Measurements from ENCODE around the gene CEP78.

Gene CEP78

DNA sequence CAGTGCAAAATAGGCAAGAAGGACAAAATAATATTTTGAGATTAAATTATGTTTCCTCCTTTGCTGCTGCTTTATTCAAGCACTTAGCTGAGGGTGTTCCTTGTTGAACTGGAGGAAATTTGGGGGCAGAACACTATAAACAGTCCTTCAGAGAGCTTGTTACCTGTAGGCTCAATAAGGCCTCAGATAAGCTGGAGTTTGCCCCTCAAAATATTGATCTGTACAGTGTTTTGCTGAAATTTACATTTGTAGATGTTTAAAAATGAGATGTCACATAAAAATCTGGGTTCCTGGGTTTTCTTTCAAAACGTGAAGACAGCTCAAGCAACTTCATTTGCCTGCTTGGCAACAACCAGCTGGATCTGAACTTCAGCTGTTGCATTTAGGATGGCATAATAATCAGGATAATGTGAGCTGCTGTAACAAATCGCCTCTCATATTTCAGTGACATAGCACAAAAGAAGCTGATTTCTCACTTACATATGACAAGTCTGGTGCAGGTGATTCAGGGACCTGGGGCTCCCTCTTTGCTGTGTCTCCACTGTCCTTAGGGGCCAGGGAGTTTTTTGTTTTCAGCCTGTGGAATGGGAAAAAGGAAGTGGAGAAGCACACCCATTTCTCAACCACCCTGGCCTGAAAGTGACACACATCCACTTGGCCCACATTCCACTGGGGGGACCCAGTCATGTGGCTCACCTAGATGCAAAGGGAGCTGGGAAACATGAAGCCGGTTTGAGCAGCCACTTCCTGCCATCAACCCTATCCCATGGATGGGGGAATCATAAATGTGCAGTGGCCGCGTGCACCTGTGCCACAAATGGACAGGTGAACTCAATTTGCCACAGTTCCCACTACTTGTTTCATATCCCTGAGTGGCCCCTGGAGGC is 58.7 kb downstream of the CEP78 start:
- H3K27me3 ChIP-seq (ENCODE audit: insufficient read depth, low read length, poor library complexity), result no peaks in the 10 kb centered on the region
- H4K5ac ChIP-seq (ENCODE audit: low read length), result no peak overlapping the region
- H3K79me1 ChIP-seq (ENCODE audit: low read length), result no peaks in the 10 kb centered on the region
- H3K4me1 ChIP-seq (ENCODE audit: control insufficient read depth, low read depth, low read length), result peaks cover 6% of the 10 kb centered on the region
- H3K56ac ChIP-seq (ENCODE audit: low read length), result no peak overlapping the region
- H3K18ac ChIP-seq (ENCODE audit: low read length), result no peak overlapping the region
- H3K4me3 ChIP-seq (ENCODE audit: low read length), result no peak overlapping the region
- no peak for DNase-seq
- no peak overlapping the region for H3K23ac ChIP-seq (ENCODE audit: low read length)
- no peak overlapping the region for H2BK5ac ChIP-seq (ENCODE audit: low read length)
- no CpG with 5 or more reads among the region's 5 CpGs for WGBS (ENCODE audit: extremely low coverage, insufficient coverage, low lambda C conversion rate)
- H3K4ac ChIP-seq (ENCODE audit: low read depth, low read length), result no peak overlapping the region
- H3K79me2 ChIP-seq (ENCODE audit: control insufficient read depth, insufficient read depth, low read length), result peaks cover 19% of the 10 kb centered on the region
- H2AK5ac ChIP-seq (ENCODE audit: low read length), result peak overlapping the region; percentile 30
- H4K8ac ChIP-seq (ENCODE audit: low read depth, low read length), result no peak overlapping the region
- no peak overlapping the region for H3K9ac ChIP-seq (ENCODE audit: low read length)
- H2BK15ac ChIP-seq (replicated peaks; ENCODE audit: low read depth), result no peak overlapping the region
- H2BK120ac ChIP-seq (ENCODE audit: low read depth, low read length), result no peak overlapping the region
- no peaks in the 10 kb centered on the region for H3K36me3 ChIP-seq (ENCODE audit: control insufficient read depth, insufficient read depth, low read length)
- H3K4me2 ChIP-seq (ENCODE audit: low read length), result no peak overlapping the region
- no peak overlapping the region for H3K27ac ChIP-seq (ENCODE audit: low read depth, low read length)

DNA sequence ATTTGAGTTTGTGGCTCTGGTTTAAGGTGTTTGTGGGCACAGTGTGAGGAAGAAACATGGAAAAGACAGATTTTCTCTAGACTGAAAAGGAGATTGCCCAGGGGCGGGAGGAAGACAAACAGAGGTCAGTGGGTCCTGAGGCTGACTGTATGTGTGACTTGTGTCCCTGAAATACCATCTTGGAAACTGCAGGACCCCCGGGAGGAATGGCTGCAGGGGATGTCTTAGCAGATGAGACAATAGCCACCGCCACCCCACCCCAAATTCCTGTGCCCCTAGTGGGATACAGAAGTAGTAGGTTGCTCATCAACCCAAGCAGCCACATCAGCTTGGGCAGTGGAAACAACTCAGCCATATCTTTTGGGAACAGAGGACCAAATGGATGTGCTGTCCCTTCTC is 59.3 kb downstream of the CEP78 start:
- peak; percentile 48 for DNase-seq
- peaks cover 25% of the 10 kb centered on the region for H3K79me2 ChIP-seq (ENCODE audit: control insufficient read depth, insufficient read depth, low read length)
- H3K79me1 ChIP-seq (ENCODE audit: low read length), result peaks cover under 1% of the 10 kb centered on the region
- H3K4me2 ChIP-seq (ENCODE audit: low read length), result no peak overlapping the region
- H3K4me1 ChIP-seq (ENCODE audit: control insufficient read depth, low read depth, low read length), result peaks cover 7% of the 10 kb centered on the region
- H3K23ac ChIP-seq (ENCODE audit: low read length), result peak overlapping the region; percentile 75
- H2AK5ac ChIP-seq (ENCODE audit: low read length), result peak overlapping the region; percentile 37
- no peak overlapping the region for H2BK120ac ChIP-seq (ENCODE audit: low read depth, low read length)
- no peak overlapping the region for H3K4ac ChIP-seq (ENCODE audit: low read depth, low read length)
- no peak overlapping the region for H4K8ac ChIP-seq (ENCODE audit: low read depth, low read length)
- no peak overlapping the region for H3K27ac ChIP-seq (ENCODE audit: low read depth, low read length)
- H2BK15ac ChIP-seq (replicated peaks; ENCODE audit: low read depth), result no peak overlapping the region
- no CpG with 5 or more reads among the region's 3 CpGs for WGBS (ENCODE audit: extremely low coverage, insufficient coverage, low lambda C conversion rate)
- no peak overlapping the region for H3K4me3 ChIP-seq (ENCODE audit: low read length)
- H3K9ac ChIP-seq (ENCODE audit: low read length), result no peak overlapping the region
- peak overlapping the region; percentile 86 for H3K56ac ChIP-seq (ENCODE audit: low read length)
- no peak overlapping the region for H4K5ac ChIP-seq (ENCODE audit: low read length)
- no peaks in the 10 kb centered on the region for H3K36me3 ChIP-seq (ENCODE audit: control insufficient read depth, insufficient read depth, low read length)
- no peak overlapping the region for H2BK5ac ChIP-seq (ENCODE audit: low read length)
- H3K27me3 ChIP-seq (ENCODE audit: insufficient read depth, low read length, poor library complexity), result no peaks in the 10 kb centered on the region
- peak overlapping the region; percentile 13 for H3K18ac ChIP-seq (ENCODE audit: low read length)

DNA sequence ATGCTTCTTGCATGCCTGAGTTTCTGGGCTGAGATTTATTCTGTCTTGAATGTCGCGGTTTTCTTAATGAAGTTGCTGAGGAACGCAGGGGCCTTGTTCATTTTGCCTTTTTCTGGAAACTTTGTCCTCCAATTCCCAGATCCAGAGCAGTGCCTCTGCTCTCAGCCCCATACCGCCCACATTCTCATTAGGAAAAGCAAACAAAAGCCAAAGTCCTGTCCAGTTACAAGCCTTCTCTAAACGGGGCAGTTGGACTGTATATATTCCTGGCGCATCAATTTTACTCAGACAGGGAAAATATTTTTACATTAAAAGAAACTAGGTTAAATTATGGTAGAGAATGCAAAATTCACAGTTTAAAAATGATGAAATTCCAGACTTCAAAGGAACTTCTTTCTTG is 59.9 kb downstream of the CEP78 start:
- Histone ChIP-seq H3K79me2 (ENCODE audit: control insufficient read depth, insufficient read depth, low read length) (peaks cover 29% of the 10 kb centered on the region), H4K5ac (ENCODE audit: low read length) (no peak overlapping the region), H3K18ac (ENCODE audit: low read length) (peak overlapping the region; percentile 97), H3K27ac (ENCODE audit: low read depth, low read length) (peak overlapping the region; percentile 90), H2BK5ac (ENCODE audit: low read length) (no peak overlapping the region), H4K8ac (ENCODE audit: low read depth, low read length) (no peak overlapping the region), H3K56ac (ENCODE audit: low read length) (peak overlapping the region; percentile 86), H2BK120ac (ENCODE audit: low read depth, low read length) (peak overlapping the region; percentile 10), H3K79me1 (ENCODE audit: low read length) (peaks cover 2% of the 10 kb centered on the region), H3K4me3 (ENCODE audit: low read length) (no peak overlapping the region), H2AK5ac (ENCODE audit: low read length) (no peak overlapping the region), H2BK15ac (replicated peaks; ENCODE audit: low read depth) (no peak overlapping the region), H3K23ac (ENCODE audit: low read length) (peak overlapping the region; percentile 24), H3K36me3 (ENCODE audit: control insufficient read depth, insufficient read depth, low read length) (no peaks in the 10 kb centered on the region), H3K9ac (ENCODE audit: low read length) (peak overlapping the region; percentile 80), H3K4me1 (ENCODE audit: control insufficient read depth, low read depth, low read length) (peaks cover 9% of the 10 kb centered on the region), H3K4me2 (ENCODE audit: low read length) (peak overlapping the region; percentile 37), H3K4ac (ENCODE audit: low read depth, low read length) (peak overlapping the region; percentile 90), H3K27me3 (ENCODE audit: insufficient read depth, low read length, poor library complexity) (no peaks in the 10 kb centered on the region)
- no peak for DNase-seq
- no CpG with 5 or more reads among the region's 6 CpGs for WGBS (ENCODE audit: extremely low coverage, insufficient coverage, low lambda C conversion rate)

DNA sequence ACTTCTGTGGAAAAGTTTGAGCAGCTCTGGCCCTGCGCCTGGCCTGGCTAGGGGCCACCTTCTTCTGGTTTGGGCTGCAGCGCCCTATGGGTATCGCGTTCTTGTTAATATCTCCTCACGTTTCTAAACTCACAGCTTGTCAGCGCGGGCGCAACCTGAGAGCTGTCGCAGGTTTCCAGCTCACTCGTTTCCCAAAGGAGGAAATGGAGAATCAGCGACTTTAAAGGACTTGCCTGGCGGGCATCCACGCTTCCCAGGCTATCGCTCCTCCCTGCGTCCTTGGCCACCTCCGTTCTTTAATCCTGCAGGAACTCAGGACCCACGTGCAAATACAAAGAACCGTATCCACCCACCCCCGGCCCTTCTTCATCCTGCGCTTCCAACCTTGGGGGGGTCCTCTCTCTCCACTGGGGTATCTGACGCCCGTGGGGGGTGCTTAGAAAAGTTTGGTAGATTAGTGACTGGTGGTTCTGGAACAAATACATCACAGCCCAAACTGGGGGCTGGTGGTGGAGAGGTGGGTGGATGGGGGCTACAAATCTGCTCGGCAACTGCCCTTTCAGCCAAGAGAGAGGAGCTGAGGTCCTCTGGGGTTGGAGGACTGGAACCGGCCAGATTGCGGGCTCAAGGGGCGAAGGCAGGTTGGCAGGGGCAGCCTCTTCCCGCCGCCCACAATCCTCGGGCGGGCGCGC is 60.5 kb downstream of the CEP78 start:
- H2BK5ac ChIP-seq (ENCODE audit: low read length), result peak overlapping the region; percentile 42
- WGBS (ENCODE audit: extremely low coverage, insufficient coverage, low lambda C conversion rate), result no CpG with 5 or more reads among the region's 32 CpGs
- peak overlapping the region; percentile 97 for H3K18ac ChIP-seq (ENCODE audit: low read length)
- peak overlapping the region; percentile 37 for H3K4me2 ChIP-seq (ENCODE audit: low read length)
- H2BK15ac ChIP-seq (replicated peaks; ENCODE audit: low read depth), result no peak overlapping the region
- peak overlapping the region; percentile 90 for H3K27ac ChIP-seq (ENCODE audit: low read depth, low read length)
- no peaks in the 10 kb centered on the region for H3K36me3 ChIP-seq (ENCODE audit: control insufficient read depth, insufficient read depth, low read length)
- H3K4me1 ChIP-seq (ENCODE audit: control insufficient read depth, low read depth, low read length), result peaks cover 9% of the 10 kb centered on the region
- H3K79me1 ChIP-seq (ENCODE audit: low read length), result peaks cover 2% of the 10 kb centered on the region
- H3K9ac ChIP-seq (ENCODE audit: low read length), result peak overlapping the region; percentile 80
- DNase-seq, result peak; percentile 85
- peak overlapping the region; percentile 90 for H3K4ac ChIP-seq (ENCODE audit: low read depth, low read length)
- no peaks in the 10 kb centered on the region for H3K27me3 ChIP-seq (ENCODE audit: insufficient read depth, low read length, poor library complexity)
- H3K79me2 ChIP-seq (ENCODE audit: control insufficient read depth, insufficient read depth, low read length), result peaks cover 30% of the 10 kb centered on the region
- H4K5ac ChIP-seq (ENCODE audit: low read length), result peak overlapping the region; percentile 33
- no peak overlapping the region for H2AK5ac ChIP-seq (ENCODE audit: low read length)
- H3K23ac ChIP-seq (ENCODE audit: low read length), result peak overlapping the region; percentile 24
- peak overlapping the region; percentile 86 for H3K56ac ChIP-seq (ENCODE audit: low read length)
- H2BK120ac ChIP-seq (ENCODE audit: low read depth, low read length), result peak overlapping the region; percentile 64
- peak overlapping the region; percentile 9 for H3K4me3 ChIP-seq (ENCODE audit: low read length)
- H4K8ac ChIP-seq (ENCODE audit: low read depth, low read length), result peak overlapping the region; percentile 89

DNA sequence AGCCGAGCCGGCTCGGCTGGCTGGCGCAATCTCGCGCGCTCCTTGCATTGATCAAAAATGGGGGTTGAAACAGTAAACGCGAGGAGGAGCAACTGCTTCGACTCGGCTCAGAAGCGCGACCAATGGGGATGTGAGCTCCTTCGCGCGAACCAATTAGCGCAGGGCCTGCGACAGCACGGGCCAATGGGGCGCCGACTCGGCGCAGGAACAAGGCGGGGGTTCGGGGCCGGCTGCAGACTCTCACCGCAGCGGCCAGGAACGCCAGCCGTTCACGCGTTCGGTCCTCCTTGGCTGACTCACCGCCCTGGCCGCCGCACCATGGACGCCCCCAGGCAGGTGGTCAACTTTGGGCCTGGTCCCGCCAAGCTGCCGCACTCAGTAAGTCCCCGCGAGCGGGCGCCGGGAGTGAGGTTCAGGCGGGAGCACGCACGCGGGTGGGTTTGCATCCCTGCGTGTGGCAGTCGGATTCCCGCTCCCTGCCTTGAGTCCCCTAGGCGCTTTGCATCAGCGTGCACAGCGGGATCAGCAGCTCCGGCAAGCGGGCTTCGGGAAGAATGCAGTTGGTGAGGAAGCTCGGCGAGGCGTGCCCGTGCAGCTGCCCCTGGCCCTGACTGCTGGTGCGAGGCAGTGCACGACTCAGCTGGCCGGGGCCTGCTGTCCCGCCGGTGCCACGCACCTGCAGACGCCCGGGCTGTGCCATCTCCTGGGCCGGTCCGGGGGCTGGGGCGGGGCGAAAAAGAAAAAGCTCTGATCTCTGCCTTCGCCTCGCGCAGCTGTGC is 61.2 kb downstream of the CEP78 start, which contains the start of gene PSAT1:
Gene PSAT1 (plus strand): TSS at position 233 of the 779 bp plus-strand sequence. CDS start 86 bp downstream, at position 319.
- Histone ChIP-seq H3K18ac (ENCODE audit: low read length) (peak within 1 kb of the TSS; percentile 97), H3K4ac (ENCODE audit: low read depth, low read length) (peak within 1 kb of the TSS; percentile 97), H4K8ac (ENCODE audit: low read depth, low read length) (peak within 1 kb of the TSS; percentile 89), H3K9ac (ENCODE audit: low read length) (peak within 1 kb of the TSS; percentile 99), H3K4me3 (ENCODE audit: low read length) (peak within 1 kb of the TSS; percentile 99), H3K27me3 (ENCODE audit: insufficient read depth, low read length, poor library complexity) (no peaks in the 10 kb centered on the region), H3K56ac (ENCODE audit: low read length) (peak within 1 kb of the TSS; percentile 100), H3K23ac (ENCODE audit: low read length) (peak within 1 kb of the TSS; percentile 99), H3K4me1 (ENCODE audit: control insufficient read depth, low read depth, low read length) (peaks cover 9% of the 10 kb centered on the region), H3K27ac (ENCODE audit: low read depth, low read length) (peak within 1 kb of the TSS; percentile 90), H3K4me2 (ENCODE audit: low read length) (peak within 1 kb of the TSS; percentile 41), H2BK120ac (ENCODE audit: low read depth, low read length) (peak within 1 kb of the TSS; percentile 64), H3K79me2 (ENCODE audit: control insufficient read depth, insufficient read depth, low read length) (peaks cover 30% of the 10 kb centered on the region), H2BK15ac (replicated peaks; ENCODE audit: low read depth) (no peak within 1 kb of the TSS), H3K36me3 (ENCODE audit: control insufficient read depth, insufficient read depth, low read length) (no peaks in the 10 kb centered on the region), H3K79me1 (ENCODE audit: low read length) (peaks cover 2% of the 10 kb centered on the region), H2AK5ac (ENCODE audit: low read length) (peak within 1 kb of the TSS; percentile 70), H4K5ac (ENCODE audit: low read length) (peak within 1 kb of the TSS; percentile 33), H2BK5ac (ENCODE audit: low read length) (peak within 1 kb of the TSS; percentile 98)
- WGBS (ENCODE audit: extremely low coverage, insufficient coverage, low lambda C conversion rate), result no CpG with 5 or more reads among the region's 76 CpGs
- DNase-seq, result peak; percentile 99
